ENCODE measurements around the gene PLEKHH3.

The PLEKHH3 gene, protein sequence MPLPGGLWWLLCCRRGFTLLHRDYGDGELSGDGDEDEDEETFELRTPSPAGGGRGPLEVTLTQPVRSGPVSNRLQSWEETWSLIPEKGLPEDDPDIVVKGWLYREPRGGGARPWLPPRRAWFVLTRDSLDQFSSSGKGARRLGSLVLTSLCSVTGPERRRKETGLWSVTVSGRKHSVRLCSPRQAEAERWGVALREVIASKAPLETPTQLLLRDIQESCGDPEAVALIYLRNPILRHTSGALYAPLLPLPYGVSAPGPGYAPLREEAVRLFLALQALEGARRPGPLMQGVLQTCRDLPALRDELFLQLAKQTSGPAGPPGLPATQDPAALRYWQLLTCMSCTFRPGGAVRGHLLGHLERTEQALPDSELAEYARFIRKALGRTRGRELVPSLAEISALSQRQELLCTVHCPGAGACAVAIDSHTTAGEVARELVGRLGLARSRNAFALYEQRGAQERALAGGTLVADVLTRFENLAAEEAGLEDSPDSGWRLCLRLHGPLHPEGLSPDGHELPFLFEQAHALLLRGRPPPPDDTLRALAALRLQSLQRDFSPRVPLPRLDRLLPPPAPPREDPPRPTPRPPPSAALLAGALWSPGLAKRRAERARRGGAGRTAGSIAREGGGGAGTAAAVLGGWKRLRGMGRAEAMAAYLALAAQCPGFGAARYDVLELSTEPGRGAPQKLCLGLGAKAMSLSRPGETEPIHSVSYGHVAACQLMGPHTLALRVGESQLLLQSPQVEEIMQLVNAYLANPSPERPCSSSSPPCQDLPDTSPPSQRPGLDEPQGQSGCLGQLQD

DNA sequence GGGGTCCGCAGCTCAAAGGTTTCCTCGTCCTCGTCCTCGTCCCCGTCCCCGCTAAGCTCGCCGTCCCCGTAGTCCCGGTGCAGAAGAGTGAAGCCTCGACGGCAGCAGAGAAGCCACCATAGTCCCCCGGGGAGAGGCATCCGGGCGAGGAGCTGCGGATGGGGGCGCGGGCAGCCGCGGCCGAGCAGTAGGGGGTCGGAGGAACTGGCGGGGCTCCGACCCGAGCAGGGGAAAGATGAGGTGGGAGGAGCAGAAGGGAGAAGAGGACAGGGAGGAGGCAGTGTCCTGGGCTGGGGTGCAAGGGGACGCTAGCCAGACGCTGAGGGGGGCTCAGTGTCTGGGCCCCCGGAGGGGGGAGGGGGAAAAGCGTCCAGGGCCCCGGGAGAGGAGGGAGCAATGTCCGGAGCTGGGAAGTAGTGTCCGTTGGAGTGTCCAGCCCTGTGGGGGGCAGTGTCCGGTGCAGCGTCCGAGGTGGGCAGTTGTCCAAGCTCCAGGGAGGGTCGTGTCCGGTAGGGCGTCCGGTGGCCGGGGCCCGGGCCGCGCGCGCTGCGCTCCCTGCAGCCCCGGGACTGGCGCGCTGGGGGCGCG lies at the start of gene PLEKHH3:
Gene PLEKHH3 (minus strand): TSS at position 571 of the 588 bp plus-strand sequence. CDS start 431 bp downstream, at position 140.
- peak; percentile 61 for DNase-seq

- no peak for DNase-seq
Measured at GRCh38 chr17:42725143-42725542, 48.3 kb upstream of the PLEKHH3 start.

GRCh38 chr17:42723636-42724035 lies 46.8 kb upstream of the PLEKHH3 start:
- DNase-seq = no peak

DNA sequence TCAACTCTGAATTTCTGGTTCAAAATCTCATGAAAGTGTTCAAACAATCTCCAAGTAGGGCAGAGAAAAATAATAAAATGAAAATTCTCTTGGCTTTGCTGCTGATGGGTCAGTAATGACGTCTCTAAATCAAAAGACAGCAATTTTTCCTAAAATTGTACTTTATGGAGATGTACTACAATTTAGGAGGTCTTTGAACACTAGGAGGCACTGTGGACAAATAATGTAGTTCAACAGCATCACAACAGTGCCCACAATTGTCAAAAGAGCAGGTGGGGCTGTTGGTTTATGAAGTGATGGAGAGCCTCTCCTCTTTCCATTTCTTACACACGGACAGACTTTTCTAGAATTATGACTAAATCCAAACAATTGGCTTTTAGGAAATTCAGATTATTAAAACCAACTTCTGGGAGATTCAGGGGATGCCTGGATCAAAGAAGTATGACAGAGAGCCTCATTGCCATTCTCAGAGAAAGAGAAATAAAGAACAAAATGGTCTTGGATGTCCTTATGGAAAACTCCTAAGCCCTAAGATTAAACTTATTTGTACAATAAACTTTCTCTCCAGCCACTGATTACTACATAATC lies 44.3 kb upstream of the PLEKHH3 start:
- peak; percentile 73 for DNase-seq

DNA sequence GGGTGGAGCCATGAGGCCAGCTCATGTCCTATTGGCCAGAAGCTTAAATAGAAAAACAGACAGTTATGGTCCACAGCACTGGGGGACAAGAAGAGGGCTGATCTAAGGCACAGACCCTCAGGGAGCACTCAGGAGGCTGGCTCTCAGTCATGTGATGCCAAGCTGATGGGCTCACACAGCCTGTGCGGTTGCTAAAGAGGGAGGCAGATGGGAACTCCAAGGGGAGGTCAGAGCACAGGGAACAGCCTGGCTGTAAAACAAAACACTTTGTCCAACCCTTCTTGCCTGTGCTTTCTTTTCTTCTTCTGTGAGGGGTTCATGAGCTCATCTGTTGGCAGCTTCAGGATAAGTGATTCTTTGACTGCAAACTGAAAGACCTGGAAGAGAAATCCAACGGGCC lies 32.8 kb upstream of the PLEKHH3 start:
- no peak for DNase-seq

GRCh38 chr17:42708588-42708987 lies 31.8 kb upstream of the PLEKHH3 start:
- DNase-seq = no peak

GRCh38 chr17:42706732-42707131 lies 29.9 kb upstream of the PLEKHH3 start:
- no peak for DNase-seq

- no peak for DNase-seq
Measured at GRCh38 chr17:42704837-42705494, 28.2 kb upstream of the PLEKHH3 start.

DNA sequence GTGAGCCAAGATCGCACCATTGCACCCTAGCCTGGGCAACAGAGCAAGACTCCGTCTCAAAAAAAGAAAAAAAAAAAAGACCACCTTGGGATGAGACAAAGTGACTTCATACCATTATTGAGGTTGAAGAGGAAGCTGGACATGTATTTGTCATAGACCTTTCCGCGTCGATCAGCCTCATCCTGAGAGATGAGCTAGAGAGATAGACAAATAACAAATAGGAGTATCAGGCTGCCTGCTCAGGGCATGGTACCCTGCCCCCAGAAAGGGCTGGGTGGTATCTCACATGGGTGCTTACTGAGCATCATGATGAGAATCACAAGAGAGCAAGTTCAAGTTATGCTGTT lies 27.7 kb upstream of the PLEKHH3 start:
- no peak for DNase-seq

DNA sequence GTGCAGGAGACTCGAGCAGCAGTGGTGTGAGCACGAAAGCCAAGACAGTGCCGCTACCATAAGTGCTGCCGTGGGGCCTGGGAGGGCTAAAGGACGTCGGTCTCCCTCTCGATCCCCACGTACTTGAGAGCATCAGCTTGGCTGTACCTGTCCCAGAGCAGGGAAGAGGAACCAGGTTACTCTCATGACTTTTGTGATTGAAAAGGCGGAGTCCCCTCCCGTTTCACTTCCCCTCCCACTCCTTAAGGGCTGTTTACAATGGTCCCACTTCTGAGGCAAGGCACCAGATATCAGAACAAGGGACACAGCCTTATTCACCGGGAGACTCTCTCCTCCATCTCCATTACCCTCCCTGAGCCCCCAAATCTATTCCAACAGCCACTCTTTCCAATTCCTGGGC lies 25.7 kb upstream of the PLEKHH3 start:
- no peak for DNase-seq

DNA sequence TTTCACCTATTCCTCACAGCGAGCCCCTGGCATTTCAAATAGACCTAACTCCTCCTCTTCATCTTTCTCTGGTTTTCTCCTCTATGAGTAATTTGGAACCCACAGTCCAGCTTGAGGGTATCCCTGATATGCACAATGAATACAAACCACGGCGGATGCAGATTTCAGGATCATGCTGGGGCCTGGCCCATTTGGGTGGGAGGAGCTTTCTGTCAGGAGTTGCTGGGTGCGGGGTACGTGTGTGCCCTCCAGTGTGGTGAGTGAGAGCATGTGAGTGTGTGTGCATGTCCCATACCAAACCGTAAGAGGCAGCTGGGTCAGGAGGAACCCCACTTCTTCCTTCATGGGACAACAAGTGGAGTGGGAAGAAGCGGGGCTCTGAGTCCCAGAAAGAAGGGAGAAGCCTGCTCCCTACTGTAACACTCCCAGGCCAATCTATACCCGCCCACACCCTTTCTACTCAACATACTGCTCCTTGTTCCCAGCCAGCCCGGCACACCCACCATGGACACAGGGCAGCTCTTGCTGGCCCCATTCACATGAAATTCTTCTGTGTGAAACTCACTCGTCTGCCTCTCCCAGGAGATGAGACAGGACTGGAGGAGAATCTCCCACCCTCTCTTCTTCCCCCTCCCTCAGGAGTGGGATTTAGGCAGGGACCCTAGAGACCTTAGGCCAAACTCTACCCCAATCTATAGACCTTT lies 23.9 kb upstream of the PLEKHH3 start:
- DNase-seq = no peak

- no peak for DNase-seq
Measured at GRCh38 chr17:42699415-42699740, 22.6 kb upstream of the PLEKHH3 start.

DNA sequence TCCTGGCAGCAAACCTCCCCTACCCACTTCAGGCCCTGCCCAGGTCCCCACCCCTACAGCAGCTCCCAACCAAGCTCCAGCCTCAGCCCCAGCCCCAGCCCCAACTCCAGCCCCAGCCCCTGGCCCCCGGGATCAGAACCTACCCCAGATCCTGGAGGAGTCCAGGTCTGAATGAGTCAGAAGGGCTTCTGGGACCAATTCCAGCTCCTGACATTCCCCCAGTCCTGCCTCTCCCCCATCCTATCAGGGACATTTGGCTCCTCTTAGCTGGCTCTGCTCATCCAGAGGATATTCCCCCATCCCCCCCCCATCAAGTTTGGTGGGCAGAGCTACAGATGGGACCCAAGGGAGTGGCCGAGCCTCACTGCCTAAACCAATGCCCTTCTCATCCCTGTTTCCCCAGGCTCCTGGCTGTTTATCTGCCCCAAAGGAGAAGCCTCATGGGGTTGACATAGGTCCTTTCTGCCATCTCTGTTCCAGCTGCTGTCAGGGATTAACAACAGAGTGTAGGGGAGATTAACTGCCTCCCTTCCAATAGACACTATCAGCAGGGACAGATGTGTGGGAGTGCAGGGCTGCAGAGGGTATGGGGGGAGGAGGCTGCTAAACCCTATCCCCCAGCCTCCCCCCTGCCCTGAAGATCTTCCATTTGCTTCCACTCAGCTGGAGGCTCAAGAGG lies 22.1 kb upstream of the PLEKHH3 start:
- no peak for DNase-seq

DNA sequence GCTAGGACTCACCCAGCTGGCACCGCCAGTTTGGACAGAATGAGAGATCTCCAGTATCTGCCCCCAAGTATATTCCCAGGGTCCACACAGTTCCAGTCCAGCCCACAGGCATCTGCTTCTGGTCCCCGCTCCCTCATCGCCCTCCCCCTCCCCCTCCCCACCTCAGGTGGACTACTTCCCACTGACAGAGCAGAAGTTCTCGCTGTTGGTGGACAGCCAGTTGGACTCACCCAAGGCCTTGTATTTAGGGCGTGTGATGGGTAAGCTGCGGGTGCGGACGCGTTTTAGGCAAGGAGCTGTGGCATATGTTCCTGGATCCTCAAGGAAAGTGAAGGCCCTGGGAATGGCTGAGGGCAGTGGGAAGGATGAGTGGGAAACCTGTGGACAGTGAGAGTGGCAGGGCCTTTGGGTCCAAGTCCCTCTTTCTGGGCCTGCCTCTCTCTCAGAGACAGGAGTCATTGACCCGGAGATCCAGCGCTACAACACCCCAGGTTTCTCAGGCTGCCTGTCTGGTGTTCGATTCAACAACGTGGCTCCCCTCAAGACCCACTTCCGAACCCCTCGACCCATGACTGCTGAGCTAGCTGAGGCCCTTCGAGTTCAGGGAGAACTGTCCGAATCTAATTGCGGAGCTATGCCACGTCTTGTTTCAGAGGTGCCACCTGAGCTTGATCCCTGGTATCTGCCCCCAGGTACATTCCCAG lies 20.5 kb upstream of the PLEKHH3 start:
- no peak for DNase-seq

- no peak for DNase-seq
Measured at GRCh38 chr17:42695500-42695899, 18.7 kb upstream of the PLEKHH3 start.

GRCh38 chr17:42694524-42694923 lies 17.7 kb upstream of the PLEKHH3 start:
- DNase-seq = no peak

DNA sequence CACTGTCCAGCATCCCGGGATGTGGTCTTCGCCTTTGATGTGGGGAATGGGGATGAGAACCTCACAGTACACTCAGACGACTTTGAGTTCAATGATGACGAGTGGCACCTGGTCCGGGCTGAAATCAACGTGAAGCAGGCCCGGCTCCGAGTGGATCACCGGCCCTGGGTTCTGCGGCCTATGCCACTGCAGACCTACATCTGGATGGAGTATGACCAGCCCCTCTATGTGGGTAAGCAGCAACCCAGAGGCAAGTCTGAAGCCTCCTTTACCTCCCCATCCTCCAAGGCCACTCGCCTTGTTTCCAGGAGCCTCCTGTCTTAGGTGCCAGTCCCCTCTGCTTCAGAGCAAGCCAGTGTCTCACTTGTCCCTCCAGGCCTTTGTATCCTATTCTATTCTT lies 15.7 kb upstream of the PLEKHH3 start:
- DNase-seq = no peak

- DNase-seq = no peak
Measured at GRCh38 chr17:42691021-42691545, 14.3 kb upstream of the PLEKHH3 start.

- DNase-seq = no peak
Measured at GRCh38 chr17:42690596-42690995, 13.8 kb upstream of the PLEKHH3 start.

DNA sequence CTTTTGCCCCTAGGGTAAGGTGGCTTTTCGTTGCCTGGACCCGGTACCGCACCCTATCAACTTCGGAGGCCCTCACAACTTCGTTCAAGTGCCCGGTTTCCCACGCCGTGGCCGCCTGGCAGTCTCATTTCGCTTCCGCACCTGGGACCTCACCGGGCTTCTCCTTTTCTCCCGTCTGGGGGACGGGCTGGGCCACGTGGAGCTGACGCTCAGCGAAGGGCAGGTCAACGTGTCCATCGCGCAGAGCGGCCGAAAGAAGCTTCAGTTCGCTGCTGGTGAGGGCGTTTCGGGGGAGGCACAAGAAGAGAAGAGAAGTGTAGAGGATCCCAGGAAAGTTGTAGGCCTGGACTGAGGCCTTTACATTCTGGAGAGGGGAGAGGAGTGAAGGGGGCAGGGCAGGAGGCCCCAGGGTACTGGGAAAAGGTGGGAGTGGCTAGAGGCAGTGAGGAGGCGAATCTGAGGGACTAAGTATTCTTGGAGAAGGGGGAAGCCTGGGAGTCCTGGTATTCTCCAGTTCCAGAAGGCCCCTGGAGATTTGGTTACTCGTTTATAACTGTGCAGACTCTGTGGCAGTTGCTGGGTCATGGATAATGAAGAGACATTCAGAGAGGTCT lies 11.0 kb upstream of the PLEKHH3 start:
- DNase-seq = no peak

Measured in NCI-H1092 (cell line).